ENCODE results near the gene DOCK2.

Gene DOCK2

DNA sequence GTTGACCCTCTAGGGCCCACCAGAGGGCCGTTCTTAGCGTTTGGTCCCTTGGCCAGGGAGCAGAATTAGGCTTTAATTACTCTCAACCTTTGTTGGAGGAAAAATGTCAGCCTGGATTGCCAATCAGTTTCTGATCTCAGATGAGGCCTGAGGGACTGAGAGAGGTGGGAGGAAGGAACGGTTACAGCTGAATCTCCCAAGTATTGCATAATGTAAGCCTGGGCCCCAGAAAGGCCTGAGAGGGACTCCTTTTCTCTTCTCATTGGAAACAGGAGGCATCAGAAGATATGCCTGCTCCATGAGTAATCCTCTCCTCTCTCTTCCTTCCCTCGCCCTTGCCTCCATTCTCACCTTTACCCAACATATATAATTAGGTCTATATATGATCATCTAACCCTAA lies 237.5 kb downstream of the DOCK2 start:
- DNase-seq: no peak

DNA sequence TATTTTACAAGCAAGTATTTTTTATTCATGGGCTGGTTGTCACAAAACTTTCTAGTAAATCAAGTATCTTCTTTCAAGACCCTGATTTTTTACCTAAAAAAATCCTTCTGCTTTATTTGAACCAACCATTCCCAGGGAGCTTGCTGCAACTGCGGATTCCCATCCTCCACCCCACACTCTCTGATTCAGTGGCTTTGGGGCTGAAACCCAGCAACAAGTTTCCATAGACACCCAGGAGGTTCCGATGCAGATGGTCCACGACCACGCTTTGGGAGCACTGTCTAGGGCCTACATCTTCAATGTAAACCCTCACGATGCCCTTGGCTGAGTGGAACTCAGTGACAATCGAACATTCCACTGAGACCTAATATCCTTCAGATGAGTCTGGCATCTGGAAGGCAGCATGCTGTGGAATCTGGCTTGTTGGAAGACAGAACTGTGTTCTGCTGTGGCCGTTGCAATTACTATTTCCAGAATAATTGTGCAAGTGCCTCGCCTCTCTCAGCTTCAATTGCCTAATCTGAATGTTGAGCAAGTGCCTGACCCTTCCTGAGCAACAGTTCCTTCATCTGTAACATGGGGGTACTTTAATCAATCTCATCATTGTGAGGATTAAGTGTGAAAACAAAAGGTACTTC lies 238.1 kb downstream of the DOCK2 start:
- no peak for DNase-seq

DNA sequence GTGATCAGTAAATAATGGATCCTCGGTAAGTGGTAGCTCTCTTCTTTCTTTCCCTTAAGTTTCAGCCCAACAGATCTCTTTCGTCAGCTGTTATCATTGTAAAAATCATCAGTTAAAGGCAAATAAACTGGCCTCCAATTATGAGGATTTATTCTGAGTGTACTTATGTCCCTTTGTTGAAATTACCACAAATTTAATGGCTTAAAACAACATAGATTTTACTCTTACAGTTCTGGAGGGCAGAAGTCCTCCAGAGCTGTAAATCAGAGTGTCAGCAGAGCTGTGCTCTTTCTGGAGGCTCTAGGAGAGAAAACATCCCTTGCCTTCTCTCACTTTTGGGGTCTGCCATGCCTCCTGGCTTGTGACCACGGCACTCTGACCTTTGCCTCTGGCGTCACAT lies 238.7 kb downstream of the DOCK2 start:
- no peak for DNase-seq

DNA sequence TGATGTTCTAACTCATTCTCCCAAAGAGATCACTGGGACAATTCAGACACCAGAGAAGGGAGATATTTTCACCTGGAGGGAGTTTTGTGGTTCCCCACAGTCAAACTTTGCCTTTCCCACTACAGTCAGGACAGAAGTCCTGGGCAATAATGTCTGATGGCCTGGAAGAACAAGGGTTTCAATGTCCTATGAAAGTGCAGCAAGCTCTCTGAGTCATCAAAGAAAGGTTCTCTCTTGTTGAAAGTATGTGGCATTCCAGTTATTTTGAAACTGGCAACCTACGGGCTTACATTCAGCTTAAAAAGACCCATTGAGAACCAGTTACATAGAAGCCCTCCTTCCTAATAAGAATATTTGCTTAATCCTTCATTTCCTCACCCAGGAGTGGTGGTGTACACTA lies 239.3 kb downstream of the DOCK2 start:
- no peak for DNase-seq

DNA sequence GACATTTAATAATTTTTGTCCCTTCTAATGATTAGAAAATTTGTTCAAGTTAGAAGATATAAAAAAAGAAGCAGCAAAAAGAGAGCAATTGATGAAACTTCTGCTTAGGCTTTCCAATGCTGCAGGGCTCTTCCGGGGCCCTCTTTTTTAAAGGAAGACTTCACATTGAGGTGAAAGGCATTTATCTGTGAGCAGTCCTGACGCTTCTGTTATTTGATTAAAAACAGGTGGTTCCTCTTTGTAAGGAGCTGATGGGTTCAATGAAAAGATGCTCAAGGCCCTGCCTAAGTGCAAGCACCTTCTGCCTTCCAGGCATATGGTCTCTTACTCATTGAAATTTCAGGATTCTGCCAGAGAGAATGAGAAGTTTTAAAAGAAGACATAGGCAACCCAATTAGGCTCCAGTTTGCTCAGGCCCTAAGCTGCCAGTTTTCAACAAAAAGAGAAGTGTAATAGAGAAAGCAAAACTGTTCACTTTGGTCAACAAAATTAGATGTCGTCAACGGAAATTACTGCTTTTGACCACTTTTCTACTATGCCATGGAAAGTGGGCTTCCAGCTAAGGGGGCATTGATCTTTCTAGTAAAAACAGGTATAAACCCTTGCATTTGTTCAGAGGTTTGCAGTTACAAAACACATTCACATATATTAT lies 243.1 kb downstream of the DOCK2 start:
- no peak for DNase-seq

DNA sequence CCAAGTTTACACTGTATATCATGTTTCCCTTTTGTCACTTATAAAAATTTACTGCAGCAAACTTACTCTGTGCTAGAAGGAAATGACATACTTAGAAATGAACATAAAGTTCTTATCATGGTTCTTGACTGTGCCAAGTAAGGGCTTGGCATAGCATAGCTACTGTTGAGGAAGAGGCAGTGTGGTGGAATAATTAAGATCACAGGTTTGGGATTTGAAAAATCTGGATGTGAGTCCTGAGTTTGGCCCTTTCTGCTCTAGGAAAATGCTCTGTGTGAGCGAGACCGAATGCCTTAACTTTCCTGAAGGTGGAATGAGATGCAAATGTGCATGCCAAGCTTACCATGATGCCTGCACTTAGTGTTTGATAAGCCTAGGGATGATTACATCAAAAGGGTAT lies 243.7 kb downstream of the DOCK2 start:
- no peak for DNase-seq

DNA sequence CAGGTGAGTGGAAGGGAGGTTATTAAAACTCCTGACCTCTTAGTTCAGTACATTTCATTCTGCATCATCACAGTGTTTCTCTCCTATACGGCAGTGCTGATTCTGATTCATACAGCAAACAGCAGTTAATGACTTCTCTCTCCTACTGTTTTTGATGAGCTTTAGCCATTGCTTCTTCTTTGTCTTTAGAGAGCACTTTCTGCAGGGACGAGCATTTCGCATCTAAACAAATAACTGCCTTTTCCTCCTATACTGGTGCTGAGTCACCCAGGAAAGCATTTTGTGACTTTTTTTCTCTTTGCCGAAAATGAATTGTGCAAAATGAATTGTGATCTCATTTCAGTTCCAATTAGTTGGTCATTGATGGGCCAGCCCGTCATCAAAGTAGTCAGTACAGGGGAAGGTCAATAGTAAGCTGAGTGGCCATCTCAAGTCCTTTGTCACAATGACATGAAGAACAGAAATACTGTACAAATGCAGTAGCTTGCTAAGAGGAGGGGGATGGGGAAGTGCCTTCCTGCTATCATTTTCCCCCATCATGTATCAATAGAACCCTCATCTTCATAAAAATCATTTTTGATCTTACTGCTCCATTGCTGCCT lies 244.7 kb downstream of the DOCK2 start:
- DNase-seq: no peak

DNA sequence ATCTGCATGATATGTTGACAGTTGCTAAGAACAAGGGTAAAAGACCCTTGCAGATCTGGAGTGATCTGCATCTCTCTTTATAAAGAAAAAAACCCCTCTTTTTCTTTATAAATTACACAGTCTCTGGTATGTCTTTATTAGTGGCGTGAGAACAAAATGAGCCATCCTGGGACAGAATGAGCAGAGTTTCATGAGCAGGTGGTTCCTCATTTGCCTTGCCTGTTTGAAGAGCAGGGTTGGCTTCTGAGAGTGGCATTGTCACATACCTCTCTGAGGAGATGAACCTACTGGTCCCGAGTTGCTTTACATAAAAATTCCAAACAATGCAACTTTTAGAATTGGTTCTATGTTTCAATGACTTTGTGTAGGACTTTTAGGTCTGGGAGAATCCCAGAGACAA lies 249.0 kb downstream of the DOCK2 start:
- no peak for DNase-seq

DNA sequence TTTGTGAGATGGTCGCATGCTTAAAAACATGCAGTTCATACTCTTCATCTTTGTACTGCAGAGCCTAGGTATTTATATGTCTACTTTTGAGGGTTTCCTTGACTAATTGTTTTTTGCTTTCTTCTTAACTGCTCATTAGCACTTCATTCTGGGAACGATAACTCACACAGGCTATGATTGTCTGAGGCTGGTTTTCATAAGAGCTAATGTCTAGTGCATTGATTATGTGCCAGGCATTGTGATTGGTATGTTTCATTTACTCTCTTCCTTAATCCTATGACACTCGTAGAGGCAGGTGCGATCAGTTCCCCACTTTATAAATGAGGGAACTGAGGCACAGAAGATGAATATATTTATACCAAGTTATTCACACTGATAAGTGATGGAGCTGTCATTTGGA lies 249.6 kb downstream of the DOCK2 start:
- DNase-seq: no peak

DNA sequence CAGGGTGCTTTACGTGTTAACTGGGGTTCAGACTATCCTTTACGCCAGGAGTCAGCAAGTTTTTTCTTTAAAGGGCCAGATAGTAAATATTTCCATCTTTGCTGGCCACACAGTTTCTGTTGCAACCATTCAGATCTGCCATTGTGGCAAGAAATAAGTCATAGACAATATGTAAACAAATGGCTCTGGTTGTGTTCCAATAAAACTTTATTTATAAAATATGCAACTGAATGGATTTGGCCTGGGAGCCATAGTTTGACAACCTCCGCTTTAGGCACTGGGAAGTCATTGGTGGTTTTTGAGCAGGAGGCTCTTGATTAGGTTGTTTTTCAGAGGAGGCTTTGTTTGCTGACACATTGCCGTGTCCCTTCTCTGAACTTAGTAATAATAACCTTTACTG lies 252.5 kb downstream of the DOCK2 start:
- no peak for DNase-seq

DNA sequence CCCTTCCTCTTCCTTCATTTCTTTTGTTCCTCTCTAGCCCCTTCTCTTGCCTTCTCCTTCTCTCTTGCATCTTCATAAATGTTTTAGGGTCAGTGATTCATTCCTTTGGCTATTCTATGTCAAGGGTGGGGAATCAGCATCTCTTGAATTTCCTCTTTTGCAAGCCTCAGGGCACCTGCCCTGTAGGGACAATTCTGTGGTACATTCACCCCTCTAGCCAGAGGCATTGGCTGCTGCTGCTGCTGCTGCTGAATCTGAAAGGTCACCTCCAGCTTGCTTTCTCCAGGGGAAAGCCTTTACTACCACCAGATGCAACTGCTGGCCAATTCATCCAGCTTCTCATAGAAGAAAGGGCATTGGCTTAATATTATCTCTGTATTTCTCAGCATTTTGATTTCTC lies 255.9 kb downstream of the DOCK2 start:
- DNase-seq: no peak

DNA sequence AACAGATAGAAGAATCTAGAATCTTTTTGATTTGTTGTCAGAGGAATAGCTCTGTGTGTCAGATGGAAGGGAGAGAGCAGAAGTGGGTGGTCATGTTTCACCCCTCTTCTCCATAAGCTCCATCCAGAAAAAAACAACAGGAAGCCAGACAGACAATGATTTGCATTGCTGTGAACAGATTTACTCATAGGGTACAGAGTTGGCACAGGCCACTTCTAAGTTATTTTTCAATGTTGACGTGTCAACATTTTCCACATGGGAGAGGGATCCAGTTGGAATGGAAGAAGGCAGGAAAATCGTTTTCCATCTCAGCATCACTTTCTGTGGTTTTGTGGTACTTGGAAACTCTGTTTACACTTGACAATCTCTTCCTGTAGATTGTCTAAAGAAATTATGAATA lies 256.5 kb downstream of the DOCK2 start:
- no peak for DNase-seq

DNA sequence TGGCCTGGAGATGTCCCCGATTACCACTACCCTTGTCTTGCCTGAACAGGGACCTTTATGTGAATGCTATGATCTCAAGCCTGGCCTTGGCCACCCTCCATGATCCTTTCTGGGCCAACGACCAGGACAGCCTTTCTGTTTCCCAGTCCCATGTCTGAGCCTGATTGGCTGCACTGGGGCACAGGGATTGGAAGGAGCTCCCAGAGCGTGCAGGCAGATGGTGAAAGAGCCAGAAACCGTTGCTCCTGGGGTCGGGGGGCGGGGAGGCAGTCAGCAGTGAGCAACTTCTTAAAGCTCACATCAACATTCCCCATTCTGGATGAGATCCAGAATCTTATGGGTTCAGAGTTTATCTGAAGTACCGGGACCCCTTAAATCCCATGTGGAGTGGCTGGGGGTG lies 258.9 kb downstream of the DOCK2 start:
- DNase-seq: no peak

DNA sequence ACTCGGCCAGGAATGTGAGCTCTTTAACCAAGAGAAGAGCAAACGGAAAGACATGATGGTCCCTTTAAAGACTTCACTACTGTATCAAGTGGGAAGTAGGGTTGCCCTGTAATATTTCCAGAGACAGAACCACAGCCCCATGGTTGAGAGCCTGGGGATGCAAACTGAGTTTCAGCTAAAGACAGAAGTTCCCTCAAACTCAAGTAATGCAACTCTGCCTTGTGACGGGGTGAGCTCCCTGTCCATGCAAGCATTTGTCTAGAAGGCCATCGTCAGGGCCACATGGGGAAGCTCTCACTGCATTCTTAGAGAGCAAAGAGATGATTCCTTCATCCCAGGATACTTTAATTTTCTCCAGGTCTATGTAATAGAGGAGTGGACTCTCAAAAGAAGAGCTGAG lies 260.4 kb downstream of the DOCK2 start:
- no peak for DNase-seq

DNA sequence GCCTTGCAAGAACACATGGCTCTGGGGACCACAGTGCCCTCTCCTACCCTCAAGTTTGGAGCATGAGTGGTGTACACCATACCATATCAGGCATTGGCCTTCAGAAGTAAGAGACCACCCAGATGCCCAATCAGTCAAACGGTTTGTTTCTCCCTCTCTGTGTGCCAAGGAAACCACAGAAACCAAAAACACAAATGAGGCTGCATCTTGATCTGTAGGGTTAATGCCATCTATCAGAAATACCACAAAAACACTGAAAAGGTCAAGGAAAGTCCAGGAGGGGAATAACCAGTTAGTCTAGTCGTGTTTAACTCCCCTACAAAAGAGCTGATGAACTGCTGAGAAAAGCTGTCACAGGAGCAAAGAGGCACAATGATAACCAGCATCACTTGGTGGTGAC lies 264.8 kb downstream of the DOCK2 start:
- DNase-seq: no peak

DNA sequence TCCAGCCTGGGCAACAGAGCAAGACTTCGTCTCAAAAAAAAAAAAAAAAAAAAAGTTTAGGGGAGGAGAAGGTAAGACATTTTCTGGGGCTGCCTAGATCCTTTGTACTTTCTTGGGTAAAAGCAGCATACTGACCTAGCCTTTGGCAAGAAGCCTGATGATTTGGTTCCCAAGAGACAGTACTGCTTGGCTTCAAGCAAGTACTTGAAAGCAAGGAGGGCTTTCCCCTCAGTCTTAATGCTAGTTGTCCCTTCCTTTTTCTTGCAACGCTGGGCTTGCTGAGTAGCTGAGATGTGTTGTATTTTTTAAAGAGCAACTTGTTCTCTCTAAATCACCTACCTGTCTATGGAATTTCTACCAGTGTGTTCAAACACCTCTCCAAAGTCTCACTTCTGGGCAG lies 267.0 kb downstream of the DOCK2 start:
- DNase-seq: no peak

DNA sequence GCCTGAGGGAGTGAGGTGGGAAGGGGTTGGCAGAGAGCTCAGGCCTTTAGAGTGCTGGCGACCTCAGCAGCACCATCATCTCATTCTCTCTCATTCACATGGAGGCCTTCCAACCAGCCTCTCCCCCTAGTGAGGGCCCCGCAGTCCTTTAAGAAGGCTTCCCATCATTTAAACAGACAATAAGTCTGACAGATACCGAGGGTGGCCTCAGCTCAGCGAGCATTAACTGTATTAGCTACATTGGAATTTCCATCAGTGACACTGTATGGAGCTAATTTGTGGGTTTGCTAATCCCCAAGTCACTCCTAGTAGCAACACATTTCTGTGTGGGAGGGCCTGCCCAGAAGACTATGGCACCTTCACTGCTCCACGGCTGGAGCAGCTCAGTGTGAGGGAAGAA lies 267.4 kb downstream of the DOCK2 start:
- peak; percentile 39 for DNase-seq

DNA sequence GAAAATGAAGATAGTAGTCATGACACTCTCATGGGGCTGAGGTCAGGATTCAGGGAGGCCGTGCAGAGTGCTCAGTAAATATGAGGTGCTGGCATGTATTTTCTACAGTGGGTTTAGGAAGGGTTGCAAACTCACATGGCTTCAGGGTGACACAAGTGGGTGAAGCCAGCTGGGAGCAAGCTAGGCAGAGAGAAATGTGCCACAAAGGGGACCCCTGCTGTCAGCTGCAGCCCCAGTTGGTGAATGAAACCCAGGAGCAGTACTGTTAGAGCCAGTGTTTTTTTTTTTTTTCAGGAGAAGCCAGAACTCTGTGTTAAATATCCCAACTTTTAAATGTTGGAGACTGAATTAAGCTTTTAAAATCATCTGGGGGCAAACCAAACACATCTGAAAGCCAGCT lies 267.9 kb downstream of the DOCK2 start:
- no peak for DNase-seq

DNA sequence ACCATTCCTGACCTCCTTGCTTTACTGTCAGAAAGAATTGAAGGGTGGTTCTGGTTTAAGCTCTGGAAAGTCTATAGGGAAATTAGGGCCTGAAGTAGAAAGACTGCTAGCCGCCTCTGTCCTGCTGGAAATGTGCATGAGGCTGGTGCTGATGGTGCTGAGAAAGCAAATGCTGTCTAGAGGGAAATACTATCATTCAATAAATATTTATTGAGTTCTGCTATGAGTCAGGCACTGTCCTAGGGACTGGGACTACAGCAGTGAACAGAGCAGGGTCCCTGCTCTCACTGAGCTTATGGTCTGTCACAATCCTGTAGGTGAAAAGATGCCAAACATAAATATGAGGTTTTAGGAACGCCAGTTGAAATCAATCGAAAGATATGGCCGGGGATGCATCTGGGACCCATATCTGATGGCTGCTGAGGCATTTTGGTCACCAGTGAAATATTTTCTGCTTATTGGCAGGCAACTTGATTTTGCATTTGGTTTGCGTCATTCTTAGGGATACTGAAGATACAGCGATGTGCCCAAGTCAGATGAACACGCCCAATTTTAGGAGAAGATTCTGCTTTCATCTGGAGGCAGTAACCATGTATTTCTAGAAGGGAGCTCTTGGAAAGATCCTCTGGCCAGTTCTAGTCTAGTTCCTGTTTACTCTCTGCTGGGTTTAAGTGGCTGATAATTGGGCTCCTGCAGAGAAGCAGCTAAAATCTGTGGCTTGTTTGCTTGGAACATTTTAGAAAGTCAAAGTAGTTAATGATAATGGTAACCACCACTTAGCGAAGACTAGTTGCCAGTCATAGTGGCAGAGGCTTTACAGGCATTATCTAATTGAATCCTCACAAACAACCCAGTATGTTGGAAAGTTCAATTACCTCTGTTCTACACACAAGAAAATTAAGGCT lies 269.9 kb downstream of the DOCK2 start:
- no peak for DNase-seq

DNA sequence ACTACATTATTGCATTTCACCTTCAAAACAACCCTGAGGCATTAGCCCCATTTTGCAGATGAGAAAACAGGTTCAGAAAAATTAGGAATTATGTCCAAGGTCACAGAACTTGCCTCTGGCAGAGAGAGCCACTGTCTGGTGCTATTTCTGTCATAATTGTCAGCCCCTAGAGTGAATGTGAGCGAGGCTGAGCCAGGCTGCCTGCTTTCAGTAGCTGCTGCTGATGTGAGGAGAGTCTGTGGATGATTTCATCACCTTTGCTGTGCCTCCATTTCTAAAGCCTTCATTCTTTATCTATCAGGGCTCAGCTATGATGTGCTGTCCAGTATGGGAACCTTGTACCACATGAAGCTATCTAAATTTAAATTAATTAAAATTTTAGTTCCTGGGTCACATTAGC lies 271.8 kb downstream of the DOCK2 start:
- no peak for DNase-seq

DNA sequence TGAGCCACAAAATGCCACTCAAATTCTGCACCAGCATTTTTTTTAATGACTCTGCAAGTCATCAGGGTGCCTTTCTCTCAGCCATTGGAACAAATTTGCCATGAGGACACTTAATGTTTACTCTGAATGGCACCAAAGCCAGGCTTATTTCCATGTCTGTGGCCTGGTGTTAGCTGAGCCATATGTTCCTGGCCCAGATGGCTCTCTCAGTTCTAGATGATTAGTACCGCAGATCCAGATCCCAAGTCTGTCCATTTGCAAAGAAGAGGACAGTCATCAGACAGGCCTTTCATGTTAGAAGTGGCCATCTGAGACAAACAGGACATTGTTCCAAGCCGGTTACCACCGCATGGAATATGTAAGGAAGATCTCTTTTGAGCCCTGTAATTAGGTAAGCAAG lies 272.9 kb downstream of the DOCK2 start:
- DNase-seq: no peak

DNA sequence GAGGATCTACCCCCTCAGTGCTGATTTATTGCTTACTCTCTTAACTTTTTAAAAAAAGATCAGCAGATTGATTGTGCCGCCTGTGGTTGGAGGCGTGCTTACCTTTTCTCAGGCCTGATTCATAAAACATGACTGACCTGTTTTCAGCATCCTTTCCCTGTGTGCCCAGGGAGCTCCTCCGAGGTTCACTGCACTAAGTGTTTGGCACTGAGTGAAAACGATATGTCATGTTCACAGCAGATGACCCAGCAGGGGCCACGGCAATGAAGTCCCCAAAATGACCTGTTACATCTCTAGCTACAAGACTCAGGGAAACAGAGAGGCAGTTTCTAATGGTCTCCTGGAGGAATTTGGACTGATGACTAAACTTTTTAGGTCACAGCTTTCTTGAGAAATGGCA lies 273.3 kb downstream of the DOCK2 start:
- DNase-seq: peak; percentile 38

DNA sequence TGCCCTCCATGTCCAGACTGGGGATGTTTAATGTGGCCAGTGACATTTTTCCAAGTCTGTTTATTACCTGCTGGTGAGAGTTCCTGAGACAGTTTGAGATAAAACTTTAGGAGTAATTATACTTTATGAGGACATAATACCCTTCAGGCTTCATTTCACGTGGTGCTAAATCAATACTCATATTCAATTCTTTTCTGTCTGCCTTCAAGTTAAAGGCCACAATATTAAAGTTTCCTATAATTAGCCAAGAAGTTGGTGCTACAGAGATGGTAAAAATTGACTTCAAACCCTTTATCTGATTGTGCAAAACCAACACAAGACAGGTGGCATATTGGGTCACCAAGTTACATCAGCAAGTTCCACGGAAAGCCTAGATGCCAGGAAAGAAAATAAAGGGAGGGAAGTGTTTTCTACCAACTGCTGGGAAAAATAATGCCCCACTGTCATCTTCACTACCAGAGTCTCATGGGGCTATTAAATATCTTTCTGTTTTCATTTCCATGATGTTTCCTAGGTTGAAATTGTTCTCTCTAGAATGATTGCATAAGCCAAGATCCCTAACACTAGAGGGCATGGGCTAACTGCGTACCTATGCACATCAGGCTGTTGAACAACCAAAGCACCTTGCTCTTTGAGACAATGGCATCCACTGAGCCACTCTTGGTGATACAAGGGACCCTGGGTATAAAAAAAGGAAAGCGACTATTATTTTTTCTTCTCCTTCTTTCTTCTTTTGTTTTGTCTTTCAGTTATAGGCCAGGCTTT lies 274.6 kb downstream of the DOCK2 start:
- no peak for DNase-seq

All from eye (tissue), 1 donor.